B cell (primary cell): ENCODE results near the gene CREB3. TPM values are rescaled to one million over a fixed set of nuclear protein-coding genes. Genes with fewer than 3 reads are reported as not detected.

Experiments
- ATAC-seq: fragments of 200-7000 bp; cut with Tn5 transposase; one replicate; pipeline ENCODE4 v1.10.0; 2021; ENCODE audit warnings: low read depth, mild to moderate bottlenecking, moderate number of reproducible peaks, moderate library complexity
- CTCF ChIA-PET: fragments of 350-600 bp; sonication (Branson Sonifier 250); formaldehyde crosslinking; loops from one replicate; lab custom pipeline; 2021; ENCODE audit warnings: antibody characterized with exemption, inconsistent platforms; lab: Charles Lee
- POLR2A ChIA-PET: fragments of 350-600 bp; sonication (Branson Sonifier 250); formaldehyde crosslinking; loops from one replicate; lab custom pipeline; 2021; ENCODE audit warnings: antibody characterized with exemption; lab: Charles Lee
- DNase-seq: peaks from one replicate; pipeline ENCODE4 v3.0.0; 2013
- H2AFZ ChIP-seq: 2 replicates; pipeline ENCODE4 v1.6.1; 2012; ENCODE audit warnings: mild to moderate bottlenecking, low read depth, low read length; ENCODE audit not compliant: insufficient read depth, poor library complexity, severe bottlenecking
- H3K27ac ChIP-seq, 2 donors: 1 replicate in 1 of 2; 2 replicates in 1 of 2; pipeline ENCODE4 v1.5.1; 2012 to 2013; ENCODE audit warnings: low read length in 2 of 2, mild to moderate bottlenecking in 2 of 2, moderate library complexity in 1 of 2
- H3K27me3 ChIP-seq, 4 experiments: fragments of 200-600 bp in 1 of 4; sonication (generic) in 1 of 4; replicated peaks in 1 of 4; 1 replicate in 2 of 4; 2 replicates in 2 of 4; pipeline versions ENCODE4 v1.6.1 to v1.7.0; 2013 to 2016; ENCODE audit warnings: low read length in 3 of 4, mild to moderate bottlenecking in 2 of 4, mixed read lengths in 1 of 4, moderate library complexity in 1 of 4; ENCODE audit not compliant: insufficient read depth in 4 of 4, control insufficient read depth in 3 of 4; ENCODE audit errors: control extremely low read depth in 1 of 4
- H3K36me3 ChIP-seq, 2 experiments: replicated peaks in 1 of 2; 1 replicate in 1 of 2; 2 replicates in 1 of 2; pipeline versions ENCODE4 v1.6.1 to v1.7.1; 2013; ENCODE audit warnings: low read length in 1 of 2; ENCODE audit not compliant: insufficient read depth in 2 of 2, control insufficient read depth in 1 of 2; ENCODE audit errors: control extremely low read depth in 1 of 2, extremely low read depth in 1 of 2
- H3K4me1 ChIP-seq, 2 donors: fragments of 200-600 bp in 1 of 2; sonication (generic) in 1 of 2; 1 replicate in 1 of 2; 2 replicates in 1 of 2; pipeline versions ENCODE4 v1.5.1 to v1.6.1; 2013 to 2017; ENCODE audit warnings: low read length in 2 of 2; ENCODE audit not compliant: control insufficient read depth in 2 of 2, insufficient read depth in 2 of 2
- H3K4me2 ChIP-seq: replicated peaks from 2 replicates; pipeline ENCODE3; 2012; ENCODE audit warnings: mild to moderate bottlenecking, low read depth, low read length; ENCODE audit not compliant: poor library complexity, severe bottlenecking
- H3K4me3 ChIP-seq, 5 experiments: fragments of 200-600 bp in 1 of 5; sonication (generic) in 1 of 5; 1 replicate in 3 of 5; 2 replicates in 2 of 5; pipeline versions ENCODE4 v1.5.1 to v1.7.0; 2011 to 2016; ENCODE audit warnings: low read length in 4 of 5, mild to moderate bottlenecking in 4 of 5, low read depth in 2 of 5, control low read depth in 1 of 5, moderate library complexity in 1 of 5; ENCODE audit not compliant: insufficient read depth in 1 of 5; ENCODE audit errors: control extremely low read depth in 1 of 5, extremely low read depth in 1 of 5
- H3K79me2 ChIP-seq: fragments of 200-600 bp; sonication (generic); one replicate; pipeline ENCODE4 v1.6.0; 2016; ENCODE audit warnings: low read length; ENCODE audit not compliant: control insufficient read depth, insufficient read depth
- H3K9ac ChIP-seq: fragments of 200-600 bp; sonication (generic); 2 replicates; pipeline ENCODE4 v1.6.1; 2017; ENCODE audit warnings: mild to moderate bottlenecking, low read length, moderate library complexity
- H3K9me3 ChIP-seq, 3 donors: one replicate each; pipeline versions ENCODE4 v1.6.1 to v1.7.1; 2013; ENCODE audit warnings: low read length in 2 of 3; ENCODE audit not compliant: control insufficient read depth in 2 of 3, insufficient read depth in 1 of 3; ENCODE audit errors: control extremely low read depth in 1 of 3
- H4K20me1 ChIP-seq: 2 replicates; pipeline ENCODE4 v1.6.0; 2012; ENCODE audit warnings: mild to moderate bottlenecking, low read length; ENCODE audit not compliant: insufficient read depth, control insufficient read depth, poor library complexity, severe bottlenecking
- H3K27ac Mint-ChIP-seq: one replicate; pipeline ENCODE4 v1.8.0; 2021; ENCODE audit warnings: mixed read lengths
- H3K27me3 Mint-ChIP-seq: one replicate; pipeline ENCODE4 v1.8.0; 2021; ENCODE audit warnings: mixed read lengths
- H3K4me1 Mint-ChIP-seq: one replicate; pipeline ENCODE4 v1.8.0; 2021; ENCODE audit warnings: mixed read lengths
- H3K4me3 Mint-ChIP-seq: one replicate; pipeline ENCODE4 v1.8.0; 2021; ENCODE audit warnings: mixed read lengths
- H3K9me3 Mint-ChIP-seq: one replicate; pipeline ENCODE4 v1.8.0; 2022; ENCODE audit warnings: mixed read lengths; ENCODE audit not compliant: insufficient read depth
- EZH2 ChIP-seq: IDR thresholded peaks from 2 replicates; pipeline ENCODE4 v1.6.1; 2012; ENCODE audit warnings: borderline replicate concordance, low read depth, mild to moderate bottlenecking, moderate library complexity, low read length; ENCODE audit not compliant: insufficient read depth, poor library complexity, severe bottlenecking
- WGBS: methylation state at CpG from one replicate; pipeline ENCODE4 v1.1.5; 2013; ENCODE audit warnings: missing lambda C conversion rate; ENCODE audit not compliant: insufficient coverage; 5-methylcytosine and 5-hydroxymethylcytosine counted together
- intact Hi-C: fragments of 100-400 bp; cut with micrococcal nuclease; formaldehyde crosslinking; loops from one replicate; pipeline ENCODE4 v1.10.0; 2022
- polyA plus RNA-seq: library from polyadenylated mRNA; depleted of rRNA; stranded (reverse); fragments of >200 nt; gene quantifications from 2 replicates; pipeline ENCODE4 v1.2.3, GENCODE V29; 2012
- total RNA-seq, 2 donors: library from RNA; stranded (reverse); fragments of 120-200 nt in 1 of 2; gene quantifications; 1 replicate in 1 of 2; 2 replicates in 1 of 2; pipeline versions ENCODE4 v1.2.3 to v1.2.4, GENCODE V29; 2013 to 2022
- TF ChIP-seq, protein P1 (sequence below): fragments of 200-600 bp; IDR thresholded peaks from one replicate; pipeline ENCODE4 v1.8.0; 2022; ENCODE audit warnings: antibody characterized with exemption, mild to moderate bottlenecking

CREB3 gene
- total and polyA plus RNA-seq, 2 donors (not counting 1 experiment from before 2014, with no cell fraction given), result 12.3 to 20.7 TPM

DNA sequence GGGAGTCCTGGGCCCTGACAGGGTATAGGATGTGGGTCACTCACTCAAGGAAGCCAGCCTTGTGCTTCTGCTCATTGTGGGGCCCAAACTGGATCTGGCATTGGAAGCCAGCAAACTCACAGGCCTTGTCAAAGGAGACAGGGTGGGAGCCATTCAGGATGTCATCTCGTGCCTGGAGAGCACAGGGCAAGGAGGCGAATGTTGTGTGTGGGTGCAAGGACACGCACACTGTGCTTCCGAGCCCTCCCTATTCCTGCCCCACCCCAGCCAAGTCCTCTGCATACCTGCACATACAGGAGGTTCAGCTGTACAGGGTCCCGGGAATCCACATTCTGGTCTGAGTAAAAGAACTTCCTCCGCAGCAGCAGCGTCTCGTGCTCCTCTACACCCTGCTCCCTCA lies 8.6 kb upstream of the CREB3 start:
- H3K9me3 Mint-ChIP-seq, result no peaks in the 10 kb centered on the region
- CTCF ChIA-PET, result interaction anchor here (0.5 to 20.4 kb wide), 4 partner anchors 8 to 104 kb away, joined by 3 to 195 read pairs (median 14); partner anchors contain the start of genes CREB3, TLN1 and TPM2

DNA sequence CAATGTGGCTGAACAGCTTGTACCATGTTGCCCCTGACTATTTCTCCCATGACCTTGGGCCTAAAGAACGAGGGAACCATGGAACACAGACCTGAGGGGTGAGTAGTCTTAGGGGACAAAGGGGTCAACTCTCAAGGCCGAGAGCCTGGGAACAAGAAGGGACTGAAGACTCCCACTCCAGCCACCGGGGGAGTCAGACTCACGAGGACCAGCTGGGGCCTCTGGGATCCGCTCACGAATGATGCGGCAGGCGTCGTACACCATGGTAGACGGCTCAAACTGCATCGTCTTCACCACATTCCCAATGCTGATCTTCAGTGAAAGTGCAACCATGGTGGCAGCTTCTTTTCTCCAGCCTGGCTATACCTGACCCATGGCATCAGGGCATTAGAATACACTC lies 7.1 kb upstream of the CREB3 start:
- Mint-ChIP-seq H3K4me3 (no peak overlapping the region), H3K4me1 (peaks cover 4% of the 10 kb centered on the region), H3K27me3 (no peaks in the 10 kb centered on the region), H3K9me3 (no peaks in the 10 kb centered on the region), H3K27ac (no peak overlapping the region)
- H2AFZ ChIP-seq, result no peak overlapping the region
- H3K4me3 ChIP-seq, result no peak overlapping the region
- TF ChIP-seq, protein P1, sequence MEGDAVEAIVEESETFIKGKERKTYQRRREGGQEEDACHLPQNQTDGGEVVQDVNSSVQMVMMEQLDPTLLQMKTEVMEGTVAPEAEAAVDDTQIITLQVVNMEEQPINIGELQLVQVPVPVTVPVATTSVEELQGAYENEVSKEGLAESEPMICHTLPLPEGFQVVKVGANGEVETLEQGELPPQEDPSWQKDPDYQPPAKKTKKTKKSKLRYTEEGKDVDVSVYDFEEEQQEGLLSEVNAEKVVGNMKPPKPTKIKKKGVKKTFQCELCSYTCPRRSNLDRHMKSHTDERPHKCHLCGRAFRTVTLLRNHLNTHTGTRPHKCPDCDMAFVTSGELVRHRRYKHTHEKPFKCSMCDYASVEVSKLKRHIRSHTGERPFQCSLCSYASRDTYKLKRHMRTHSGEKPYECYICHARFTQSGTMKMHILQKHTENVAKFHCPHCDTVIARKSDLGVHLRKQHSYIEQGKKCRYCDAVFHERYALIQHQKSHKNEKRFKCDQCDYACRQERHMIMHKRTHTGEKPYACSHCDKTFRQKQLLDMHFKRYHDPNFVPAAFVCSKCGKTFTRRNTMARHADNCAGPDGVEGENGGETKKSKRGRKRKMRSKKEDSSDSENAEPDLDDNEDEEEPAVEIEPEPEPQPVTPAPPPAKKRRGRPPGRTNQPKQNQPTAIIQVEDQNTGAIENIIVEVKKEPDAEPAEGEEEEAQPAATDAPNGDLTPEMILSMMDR, result no peak
- TF ChIP-seq EZH2, result no peak
- no peak for DNase-seq
- H3K79me2 ChIP-seq, result peaks cover 57% of the 10 kb centered on the region
- 98% methylated on average over 11 of the region's 11 CpGs for WGBS
- H4K20me1 ChIP-seq, result peaks cover 65% of the 10 kb centered on the region
- H3K4me2 ChIP-seq, result no peak overlapping the region
- H3K27ac ChIP-seq, result no peak overlapping the region
- H3K9me3 ChIP-seq, result no peaks in the 10 kb centered on the region
- POLR2A ChIA-PET, result interaction anchor here (1.7 kb wide), 1 partner anchor 31 kb away, joined by 3 read pairs; no protein-coding TSS in a partner anchor
- no peak for ATAC-seq
- intact Hi-C loops, result loop anchor here (5.0 kb wide), 1 partner anchor 1268 kb away; the partner anchor contains the start of genes DNAI1 and FAM219A
- no peak overlapping the region for H3K9ac ChIP-seq
- H3K27me3 ChIP-seq, result no peaks in the 10 kb centered on the region
- CTCF ChIA-PET, result interaction anchor here (1.2 to 9.0 kb wide), 4 partner anchors 10 to 78 kb away, joined by 3 to 115 read pairs (median 17); no protein-coding TSS in a partner anchor
- peaks cover 42 to 43% of the 10 kb centered on the region in 2 donors for H3K4me1 ChIP-seq
- peaks cover 17 to 76% of the 10 kb centered on the region in 2 experiments for H3K36me3 ChIP-seq

More for the DNA sequence above, 8.6 kb upstream of the CREB3 start:
- no peak for ATAC-seq
- DNase-seq, result no peak
- Histone ChIP-seq H3K4me3 (no peak overlapping the region), H3K27me3 (no peaks in the 10 kb centered on the region), H3K79me2 (peaks cover 43% of the 10 kb centered on the region), H2AFZ (no peak overlapping the region), H3K27ac (no peak overlapping the region), H4K20me1 (peaks cover 58% of the 10 kb centered on the region), H3K4me1 (peaks cover 38 to 41% of the 10 kb centered on the region in 2 donors), H3K9me3 (no peaks in the 10 kb centered on the region), H3K36me3 (peaks cover 17 to 88% of the 10 kb centered on the region in 2 experiments), H3K4me2 (no peak overlapping the region), H3K9ac (no peak overlapping the region)
- WGBS, result 98% methylated on average over 6 of the region's 8 CpGs
- H3K27me3 Mint-ChIP-seq, result no peaks in the 10 kb centered on the region
- POLR2A ChIA-PET, result no interaction called here
- H3K4me3 Mint-ChIP-seq, result no peak overlapping the region
- intact Hi-C loops, result no loop called here
- no peak overlapping the region for H3K27ac Mint-ChIP-seq
- TF ChIP-seq EZH2, result no peak
- TF ChIP-seq, protein P1, result no peak
- H3K4me1 Mint-ChIP-seq, result peaks cover 18% of the 10 kb centered on the region
